ENCODE results near the gene FHL2.

FHL2 gene

DNA sequence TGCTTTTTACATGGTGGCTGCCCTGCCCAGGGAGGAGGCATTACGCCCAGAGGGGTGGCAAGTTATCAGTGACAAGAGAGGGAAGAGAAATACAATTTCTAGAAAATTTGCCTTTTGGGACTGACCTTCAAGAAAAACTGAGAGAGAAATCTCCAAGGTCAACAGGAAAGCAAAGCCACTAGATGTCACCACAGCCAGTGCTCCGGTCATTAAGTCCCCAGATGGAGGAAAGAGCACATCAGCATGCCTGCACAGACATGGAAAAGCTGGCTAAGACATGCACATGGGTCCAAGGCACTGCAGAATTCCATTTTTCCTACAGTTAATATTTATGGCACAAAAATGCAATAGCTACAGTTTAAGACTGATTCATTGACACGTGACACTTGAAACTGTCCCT is 21.0 kb downstream of the FHL2 start:
- no peak for DNase-seq

GRCh38 chr2:105376789-105377240 is 22.0 kb downstream of the FHL2 start:
- no peak for DNase-seq

- DNase-seq: no peak
Observed at GRCh38 chr2:105376010-105376409, 22.8 kb downstream of the FHL2 start.

- no peak for DNase-seq
Observed at GRCh38 chr2:105375001-105375561, 23.8 kb downstream of the FHL2 start.

DNA sequence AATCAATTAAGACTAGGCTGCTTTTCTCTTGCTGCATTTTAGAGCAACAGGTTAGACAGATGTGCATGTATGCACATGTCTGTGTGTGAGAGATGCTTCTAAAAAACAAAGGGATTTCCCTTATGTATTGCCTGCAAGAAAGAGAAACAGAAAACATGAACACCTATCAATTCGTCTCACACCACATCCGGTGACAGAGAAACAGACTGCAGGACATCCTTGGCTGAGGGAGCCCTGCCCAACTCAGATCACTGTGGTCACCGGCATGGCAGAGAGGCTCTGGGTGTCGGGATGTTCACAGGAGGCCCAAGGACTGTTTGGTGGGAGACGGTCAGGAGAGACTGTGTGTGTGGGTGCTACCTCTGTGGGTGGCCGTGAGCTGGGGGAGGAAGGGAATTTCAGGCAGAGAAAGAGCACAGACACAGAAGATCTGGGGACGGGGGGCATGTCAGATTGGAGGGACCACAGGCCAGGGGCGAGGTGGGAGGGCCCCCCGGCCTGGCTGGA is 24.9 kb downstream of the FHL2 start:
- no peak for DNase-seq

DNA sequence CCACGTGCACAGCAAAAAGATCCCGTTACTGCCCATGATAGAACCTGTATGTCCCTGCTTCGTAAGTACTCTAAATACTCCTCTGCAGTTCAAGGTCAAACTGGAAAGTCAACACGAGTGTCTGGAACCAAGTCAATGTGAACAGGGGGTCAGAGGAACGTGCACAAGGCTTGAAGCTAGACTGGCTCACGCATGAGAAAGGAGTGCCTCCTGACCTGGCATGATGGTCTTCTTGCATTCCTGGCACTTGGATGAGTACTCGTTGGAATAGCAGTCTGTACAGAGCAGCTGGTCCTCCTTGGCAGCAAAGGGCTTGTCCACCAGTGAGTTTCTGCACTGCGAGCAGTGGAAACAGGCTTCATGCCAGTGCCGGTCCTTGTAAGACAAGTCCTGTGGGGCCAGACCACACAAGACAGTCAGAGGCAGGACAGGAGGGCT is 25.5 kb downstream of the FHL2 start:
- DNase-seq: no peak

DNA sequence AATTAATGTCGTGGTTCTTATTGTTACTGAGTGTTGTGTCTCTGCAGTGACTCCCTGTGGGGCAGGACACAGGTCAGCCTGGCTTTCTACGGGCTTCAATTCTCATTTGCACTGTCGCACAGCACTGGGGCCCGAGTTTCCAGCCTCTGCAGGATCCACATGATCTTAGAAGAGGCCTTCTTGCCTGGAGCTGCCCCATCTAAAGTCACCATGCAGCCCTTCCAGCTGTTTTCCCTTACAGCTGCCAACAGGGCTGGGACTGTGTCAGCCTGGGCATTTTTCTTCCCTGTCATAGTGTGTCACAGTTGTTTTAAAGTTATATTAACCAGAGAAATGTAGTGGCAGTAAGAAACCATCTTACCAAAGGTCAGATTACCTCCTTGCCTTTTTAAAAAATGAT is 27.0 kb downstream of the FHL2 start:
- DNase-seq: no peak

- DNase-seq: no peak
Observed at GRCh38 chr2:105371156-105371555, 27.7 kb downstream of the FHL2 start.

- peak; percentile 91 for DNase-seq
Observed at GRCh38 chr2:105369777-105370690, 28.8 kb downstream of the FHL2 start.

GRCh38 chr2:105368759-105369408 is 30.0 kb downstream of the FHL2 start:
- DNase-seq: no peak

- no peak for DNase-seq
Observed at GRCh38 chr2:105365206-105365605, 33.6 kb downstream of the FHL2 start.

DNA sequence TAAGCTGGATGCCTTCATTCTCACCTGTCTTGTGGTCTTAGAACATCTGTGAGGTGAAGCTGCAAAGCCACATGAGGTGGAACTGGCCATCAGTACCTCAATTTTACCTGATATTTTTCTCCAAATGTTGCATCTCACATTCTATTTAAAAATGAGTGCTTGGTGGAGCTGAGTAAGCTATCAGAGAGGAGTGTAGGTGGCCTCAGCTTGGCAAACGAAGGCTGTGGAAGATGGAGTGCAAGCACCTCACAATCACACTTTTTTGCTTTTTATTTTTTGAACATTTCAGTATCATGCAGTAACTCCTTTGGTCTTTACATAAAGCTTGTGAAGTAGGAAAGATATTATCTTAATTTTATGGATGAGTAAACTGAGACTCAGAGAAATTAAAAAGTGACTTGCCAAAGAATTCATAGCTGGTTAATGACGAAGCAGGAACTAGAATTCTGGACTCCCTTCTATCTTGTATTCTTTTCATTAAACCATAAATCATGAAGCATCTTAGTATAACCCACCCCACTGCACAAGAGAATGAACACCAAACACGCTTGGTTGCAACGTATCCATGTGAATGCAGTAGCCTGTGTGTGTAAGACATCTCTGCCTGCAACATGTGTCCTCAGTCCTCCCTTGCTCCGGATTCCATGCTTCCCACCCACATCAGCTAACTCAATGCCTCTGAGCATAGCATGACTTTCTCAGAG is 34.3 kb downstream of the FHL2 start:
- DNase-seq: no peak

DNA sequence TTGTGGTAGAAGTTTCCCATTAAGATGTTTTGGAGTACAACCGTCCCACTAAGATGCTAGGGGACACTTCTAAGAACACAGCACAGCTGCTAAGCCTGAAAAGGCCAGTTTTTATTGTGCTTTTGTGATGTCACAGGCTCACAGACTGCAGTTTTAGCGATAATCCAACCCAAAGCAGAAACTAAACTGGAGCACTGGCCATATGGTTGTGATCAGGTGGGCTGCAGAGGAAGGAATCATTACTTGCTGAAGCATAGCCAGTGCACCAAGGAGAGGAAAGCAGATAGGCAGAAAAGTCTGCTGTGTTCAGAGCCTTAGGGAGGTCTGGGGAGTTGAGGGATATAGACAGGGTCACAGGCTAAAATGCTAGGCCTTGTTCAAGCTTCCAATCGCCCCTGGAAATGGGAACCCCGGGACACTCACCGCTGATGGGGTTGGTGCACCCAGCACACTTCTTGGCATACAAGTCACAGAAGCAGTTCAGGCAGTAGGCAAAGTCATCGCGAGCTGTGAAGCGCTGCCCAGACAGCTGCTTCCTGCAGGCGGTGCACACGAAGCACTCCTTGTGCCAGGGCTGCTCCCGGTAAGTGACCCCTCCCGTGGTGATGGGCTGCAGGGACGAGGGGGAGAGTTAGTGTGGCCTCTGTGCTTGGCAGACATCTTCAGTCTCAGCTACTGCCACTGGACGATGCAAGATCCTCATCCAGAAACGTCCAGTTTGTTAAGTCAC is 35.8 kb downstream of the FHL2 start:
- DNase-seq: no peak

DNA sequence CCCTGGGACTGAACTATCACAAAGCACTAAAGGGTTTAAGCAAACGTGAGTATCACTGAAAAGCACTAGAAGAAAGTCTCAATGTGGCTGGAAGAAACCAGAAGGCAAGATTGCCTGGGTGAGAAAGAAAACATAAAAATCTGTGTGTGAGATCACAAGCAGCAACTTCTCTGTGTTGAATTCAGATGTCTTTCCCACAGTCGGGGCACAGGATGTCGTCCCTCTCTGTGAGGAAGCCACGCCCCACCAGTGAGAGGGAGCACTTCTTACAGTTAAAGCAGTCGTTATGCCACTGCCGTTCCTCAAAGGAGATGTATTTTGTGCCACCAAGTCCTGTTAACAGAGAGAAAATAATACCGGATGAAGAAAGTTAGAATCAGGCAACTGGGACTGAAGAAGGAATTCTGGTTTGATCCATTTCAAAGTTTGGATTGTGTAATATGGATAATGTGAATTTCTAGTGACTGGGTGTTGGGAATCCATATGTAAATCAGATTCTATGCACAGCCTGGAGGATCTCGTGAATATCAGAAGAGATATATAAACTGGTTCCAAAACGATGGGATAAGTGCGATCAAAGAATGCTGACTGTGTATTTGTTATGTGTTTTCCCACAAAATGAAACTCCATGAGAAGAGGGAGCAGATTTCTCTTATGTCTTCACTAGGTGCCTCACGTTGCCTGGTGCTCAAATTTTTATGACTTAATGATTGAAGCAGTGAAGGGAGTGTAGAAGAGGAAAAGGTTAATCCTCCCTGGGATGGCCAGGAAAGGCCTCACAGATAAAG is 37.6 kb downstream of the FHL2 start:
- DNase-seq: no peak

DNA sequence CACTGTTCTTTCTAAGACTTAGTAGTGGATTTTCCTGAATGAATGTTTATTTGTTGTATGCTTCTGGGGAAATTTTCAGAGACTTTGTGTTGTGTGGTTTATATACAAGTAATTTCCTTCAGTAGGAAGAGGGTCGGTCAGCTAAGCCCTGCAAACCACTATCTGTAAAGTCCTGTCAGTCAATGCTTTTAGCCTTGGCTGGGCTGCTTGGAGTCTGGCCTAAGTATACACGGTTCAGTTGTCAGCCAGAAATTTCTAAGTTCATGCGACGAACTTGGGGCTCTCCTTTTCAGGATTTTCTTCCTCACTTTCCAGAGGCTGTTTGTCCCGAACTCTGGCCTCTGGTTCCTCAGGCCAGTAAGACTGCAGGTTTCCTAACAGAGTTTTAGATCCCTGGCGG is 40.3 kb downstream of the FHL2 start:
- DNase-seq: no peak

DNA sequence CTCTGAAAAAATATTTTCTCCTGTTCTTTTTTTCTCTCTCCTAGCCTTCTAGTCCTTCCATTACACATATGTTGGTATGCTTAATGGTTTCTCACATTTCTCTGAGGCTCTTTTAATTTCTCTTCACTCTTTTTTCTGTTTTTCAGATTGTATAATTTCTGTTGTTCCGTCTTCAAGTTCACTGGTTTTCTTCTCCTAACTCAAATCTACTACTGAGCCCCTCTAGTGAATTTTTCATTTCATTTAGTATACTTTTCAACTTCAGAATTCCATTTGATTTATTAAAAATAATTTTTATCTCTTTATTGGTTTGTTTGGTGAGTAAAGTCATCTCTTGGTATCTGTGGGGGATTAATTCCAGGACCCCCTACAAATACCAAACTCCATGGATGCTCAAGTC is 41.7 kb downstream of the FHL2 start:
- no peak for DNase-seq

DNA sequence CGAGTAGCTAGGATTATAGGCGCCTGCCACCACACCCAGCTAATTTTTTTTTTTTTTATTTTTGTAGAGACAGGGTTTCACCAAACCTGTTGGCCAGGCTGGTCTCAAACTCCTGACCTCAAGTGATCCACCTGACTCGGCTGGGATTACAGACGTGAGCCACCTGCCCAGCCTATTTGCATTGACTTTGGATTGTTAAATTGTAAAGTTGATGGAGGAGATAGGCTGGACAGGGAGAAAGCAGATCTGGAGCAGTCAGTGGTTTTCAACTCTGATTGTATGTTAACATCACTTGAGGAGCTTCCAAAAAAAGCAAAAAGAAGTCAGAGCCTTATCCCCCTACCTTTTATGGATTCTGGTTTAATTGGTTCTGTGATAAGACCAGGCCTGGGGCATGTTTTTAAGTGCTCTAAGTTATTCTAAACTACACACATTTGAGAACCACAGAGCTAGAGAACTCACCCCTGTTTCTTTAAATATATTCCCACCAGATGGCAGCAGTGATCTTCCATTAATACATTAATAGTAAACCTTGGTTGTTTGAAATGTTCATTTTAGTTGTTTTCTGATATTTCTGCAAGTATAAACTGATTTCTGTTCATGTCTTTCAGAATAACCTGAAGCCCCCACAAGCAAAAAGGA is 54.0 kb downstream of the FHL2 start:
- no peak for DNase-seq

- no peak for DNase-seq
Observed at GRCh38 chr2:105339414-105339813, 59.4 kb downstream of the FHL2 start.

GRCh38 chr2:105338020-105338385 is 60.8 kb downstream of the FHL2 start:
- DNase-seq: no peak

- DNase-seq: peak; percentile 93
Observed at GRCh38 chr2:105337122-105338019, 61.5 kb downstream of the FHL2 start, which contains the start of gene C2orf49. Gene C2orf49 (plus strand): TSS chr2:105337540. CDS start chr2:105337588, 48 bp downstream.

Measured in activated CD8-positive, alpha-beta memory T cell treated with anti-CD3 and anti-CD28 coated beads, Interleukin-2, amount 50 U/mL, for 48 hours (primary cell).